Transverse colon (tissue), 4 donors: Measurements from ENCODE around the gene ZBED3. TPM values are rescaled to one million over a fixed set of nuclear protein-coding genes. Genes with fewer than 3 reads are reported as not detected.

ENCODE experiments used
- DNase-seq: peaks from one replicate; pipeline ENCODE4 v3.0.0-alpha.2; 2019
- H3K27ac ChIP-seq, 4 donors: fragments of 200-600 bp; sonication (generic); 2 replicates each; pipeline ENCODE4 v1.5.1; 2016 to 2018; ENCODE audit warnings: inconsistent platforms in 4 of 4
- H3K27me3 ChIP-seq: fragments of 200-600 bp; sonication (generic); 2 replicates; pipeline ENCODE4 v1.5.1; 2017; ENCODE audit warnings: inconsistent platforms
- H3K36me3 ChIP-seq, 4 donors: fragments of 200-600 bp; sonication (generic); 2 replicates each; pipeline ENCODE4 v1.5.1; 2017 to 2019; ENCODE audit warnings: inconsistent platforms in 4 of 4
- H3K4me1 ChIP-seq, 4 donors: fragments of 200-600 bp; sonication (generic); 2 replicates each; pipeline ENCODE4 v1.5.1; 2017 to 2020; ENCODE audit warnings: inconsistent platforms in 4 of 4
- H3K4me3 ChIP-seq, 4 donors: fragments of 200-600 bp; sonication (generic); 1 replicate in 1 of 4; 2 replicates in 3 of 4; pipeline versions ENCODE4 v1.5.1 to v1.6.1; 2017 to 2019; ENCODE audit warnings: inconsistent platforms in 4 of 4
- H3K9me3 ChIP-seq, 2 donors: fragments of 200-600 bp; sonication (generic); 2 replicates each; pipeline ENCODE4 v1.5.1; 2017 to 2019; ENCODE audit warnings: inconsistent platforms in 2 of 2
- CTCF ChIP-seq, 5 experiments: fragments of 200-600 bp in 3 of 5; fragments of 450-650 bp in 2 of 5; sonication (generic) in 3 of 5; IDR thresholded peaks; 1 replicate in 2 of 5; 2 replicates in 3 of 5; pipeline ENCODE4 v1.5.1; 2016 to 2017; ENCODE audit warnings: antibody characterized with exemption in 5 of 5, inconsistent platforms in 3 of 5, mild to moderate bottlenecking in 2 of 5, moderate library complexity in 1 of 5
- EP300 ChIP-seq: sonication (generic); formaldehyde crosslinking; IDR thresholded peaks from one replicate; pipeline ENCODE4 v1.6.1; 2017; ENCODE audit warnings: antibody characterized with exemption, low read depth
- POLR2A ChIP-seq: fragments of 450-650 bp; IDR thresholded peaks from one replicate; pipeline ENCODE4 v1.6.1; 2016; ENCODE audit warnings: antibody characterized with exemption, mild to moderate bottlenecking, moderate library complexity
- POLR2AphosphoS5 ChIP-seq, 3 donors: sonication (generic); formaldehyde crosslinking; IDR thresholded peaks; one replicate each; pipeline ENCODE4 v1.6.1; 2016; ENCODE audit warnings: antibody characterized with exemption in 3 of 3
- WGBS, 2 donors: methylation state at CpG; one replicate each; pipeline ENCODE4 v1.1.5; 2018; ENCODE audit warnings: low coverage in 1 of 2; 5-methylcytosine and 5-hydroxymethylcytosine counted together
- in situ Hi-C, 4 donors: fragments of 200-750 bp; cut with MboI; loops; one replicate each; pipeline versions ENCODE4 v1.15.0 to v1.15.1; 2017; ENCODE audit warnings: low sequenced_read_pairs in 3 of 4, low pct_ligation_motif_present in 1 of 4, low pct_unique_long_range_greater_than_20kb in 1 of 4
- intact Hi-C: fragments of 100-400 bp; cut with DNase I; formaldehyde crosslinking; loops from one replicate; pipeline ENCODE4 v1.15.1; 2023; ENCODE audit warnings: low total_unique reads
- total RNA-seq, 4 donors: library from RNA; depleted of rRNA; stranded (reverse); fragments of >200 nt; gene quantifications; one replicate each; pipeline ENCODE4 v1.1.0, GENCODE V29; 2016

The ZBED3 gene
- 10 to 100 TPM in 2 of 4 donors, 1 to 10 TPM in 2; 1.9 to 56.1 (median 6.7) TPM for total RNA-seq

- in situ Hi-C loops (no loop called here), intact Hi-C loops (no loop called here)
- Histone ChIP-seq H3K4me3 (peak within 1 kb of the TSS; percentile 72 to 84 (median 81)), H3K27ac (peak within 1 kb of the TSS; percentile 88 to 96 (median 93)), H3K4me1 (peaks cover 8 to 21% (median 15%) of the 10 kb centered on the region in 4 donors), H3K27me3 (no peaks in the 10 kb centered on the region), H3K9me3 (no peaks in the 10 kb centered on the region), H3K36me3 (no peaks in the 10 kb centered on the region)
- peak; percentile 83 for DNase-seq
- TF ChIP-seq POLR2A (peak; percentile 39), EP300 (no peak), POLR2AphosphoS5 (IDR thresholded peaks at IDR 0.05) (peak; percentile 43 to 59 (median 55)), CTCF (IDR thresholded peaks at IDR 0.05) (peak in 2 of 5 experiments; percentile 28 to 38)
- WGBS, 2 donors, result 0% methylated on average over 5 to 62 of the region's 63 CpGs
Measured at GRCh38 chr5:77086689-77087483, at the start of gene ZBED3. ZBED3 (minus strand) TSS chr5:77087285; CDS start chr5:77077878, 9,407 bp downstream.

- intact Hi-C loops (no loop called here), in situ Hi-C loops (loop anchor here in 2 of 4 donors (25.0 kb wide), 1 partner anchor 354 kb away; the partner anchor contains the start of gene WDR41 (in 2 of the 2))
- Histone ChIP-seq H3K27me3 (no peaks in the 10 kb centered on the region), H3K9me3 (no peaks in the 10 kb centered on the region), H3K4me1 (no peaks in the 10 kb centered on the region), H3K4me3 (no peak overlapping the region), H3K36me3 (no peaks in the 10 kb centered on the region), H3K27ac (no peak overlapping the region)
- TF ChIP-seq POLR2AphosphoS5 (IDR thresholded peaks at IDR 0.05) (no peak), EP300 (no peak), CTCF (IDR thresholded peaks at IDR 0.05) (no peak), POLR2A (no peak)
- peak; percentile 28 for DNase-seq
- WGBS, 2 donors, result 50 to 62% methylated on average over 1 of the region's 1 CpG
Measured at GRCh38 chr5:77133061-77133758, 46.1 kb upstream of the ZBED3 start.

GRCh38 chr5:77131361-77131760, 44.3 kb upstream of the ZBED3 start:
- WGBS, 2 donors, result 82 to 85% methylated on average over 2 to 3 of the region's 3 CpGs
- no peaks in the 10 kb centered on the region for H3K27me3 ChIP-seq
- no peak for DNase-seq
- H3K36me3 ChIP-seq, result no peaks in the 10 kb centered on the region
- H3K9me3 ChIP-seq, result no peaks in the 10 kb centered on the region
- H3K4me3 ChIP-seq, result no peak overlapping the region
- intact Hi-C loops, result no loop called here
- TF ChIP-seq POLR2AphosphoS5 (IDR thresholded peaks at IDR 0.05), result no peak
- TF ChIP-seq POLR2A, result no peak
- TF ChIP-seq EP300, result no peak
- TF ChIP-seq CTCF (IDR thresholded peaks at IDR 0.05), result no peak
- in situ Hi-C loops, result loop anchor here in 2 of 4 donors (25.0 kb wide), 1 partner anchor 356 kb away; the partner anchor contains the start of gene WDR41 (in 2 of the 2)
- H3K4me1 ChIP-seq, result no peaks in the 10 kb centered on the region
- no peak overlapping the region for H3K27ac ChIP-seq

- Histone ChIP-seq H3K27me3 (no peaks in the 10 kb centered on the region), H3K36me3 (no peaks in the 10 kb centered on the region), H3K9me3 (no peaks in the 10 kb centered on the region), H3K4me3 (no peak overlapping the region), H3K4me1 (no peaks in the 10 kb centered on the region), H3K27ac (no peak overlapping the region)
- in situ Hi-C loops, result loop anchor here in 2 of 4 donors (25.0 kb wide), 1 partner anchor 358 kb away; the partner anchor contains the start of gene WDR41 (in 2 of the 2)
- WGBS, 2 donors, result 73 to 83% methylated on average over 9 of the region's 9 CpGs
- DNase-seq, result no peak
- TF ChIP-seq EP300 (no peak), CTCF (IDR thresholded peaks at IDR 0.05) (no peak), POLR2AphosphoS5 (IDR thresholded peaks at IDR 0.05) (no peak), POLR2A (no peak)
- intact Hi-C loops, result no loop called here
Measured at GRCh38 chr5:77129391-77129990, 42.4 kb upstream of the ZBED3 start.
